ENCODE data around the gene MBP. TPM values are rescaled to one million over a fixed set of nuclear protein-coding genes. Genes with fewer than 3 reads are reported as not detected.
A peak's percentile ranks its signal among the peaks of the same experiment; 100 is the strongest.

MBP gene
- total and polyA plus RNA-seq, 2 donors (not counting 3 experiments of a cell fraction or from before 2014, with no cell fraction given) = 1.7 to 2.3 TPM

DNA sequence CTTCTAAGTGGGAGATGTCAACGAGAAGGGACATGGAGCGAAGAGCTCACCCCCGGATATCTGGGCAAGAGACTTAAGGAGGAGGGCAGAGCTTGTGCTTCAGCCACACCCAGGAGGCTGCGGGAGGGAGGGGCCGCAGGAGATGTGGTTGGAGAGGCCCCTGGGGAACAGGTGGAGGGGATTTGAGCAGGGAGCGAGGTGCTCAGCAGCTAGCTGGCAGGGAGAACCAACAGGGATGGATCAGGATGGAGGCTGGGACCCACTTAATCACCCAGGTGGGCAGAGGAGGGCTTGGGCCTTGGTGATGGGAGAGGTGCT is 78.3 kb downstream of the MBP start:
- Histone ChIP-seq H3K9me3 (replicated peaks; ENCODE audit: control insufficient read depth, insufficient read depth, low read length) (no peaks in the 10 kb centered on the region), H3K9me1 (replicated peaks; ENCODE audit: control insufficient read depth, extremely low read depth, insufficient read depth, low read length) (no peaks in the 10 kb centered on the region), H3K4me1 (ENCODE audit: control insufficient read depth, extremely low read depth, insufficient read depth, low read length) (peaks cover 22% of the 10 kb centered on the region), H3K36me3 (ENCODE audit: control insufficient read depth in 2 of 2, extremely low read depth in 1 of 2, insufficient read depth in 2 of 2, low read length in 2 of 2) (no peaks in the 10 kb centered on the region), H3K9ac (replicated peaks; ENCODE audit: extremely low read depth, insufficient read depth, low read length) (peak overlapping the region; percentile 2), H4K20me1 (replicated peaks; ENCODE audit: control insufficient read depth, extremely low read depth, insufficient read depth, low read length) (no peaks in the 10 kb centered on the region), H3K4me3 (replicated peaks in 1 of 3; ENCODE audit: insufficient read depth in 1 of 3, low read depth in 1 of 3, low read length in 3 of 3) (no peak overlapping the region), H3K79me2 (ENCODE audit: control insufficient read depth, insufficient read depth, low read length) (no peaks in the 10 kb centered on the region), H3K27me3 (ENCODE audit: control insufficient read depth in 2 of 2, insufficient read depth in 2 of 2, low read length in 2 of 2) (no peaks in the 10 kb centered on the region), H2AFZ (ENCODE audit: low read depth, low read length) (peak overlapping the region; percentile 65), H3K27ac (ENCODE audit: insufficient read depth, low read depth, low read length) (peak overlapping the region; percentile 37), H3K4me2 (ENCODE audit: insufficient read depth, low read length) (peak overlapping the region; percentile 63)
- ChIA-PET POLR2A (no interaction called here), CTCF (interaction anchor here (0.6 to 5.1 kb wide), 13 partner anchors 8 to 157 kb away, joined by 3 to 47 read pairs (median 6); no protein-coding TSS in a partner anchor)
- FAIRE-seq (no peak), DNase-seq (ENCODE audit: low read depth, low spot score) (no peak)
- dilution Hi-C loops (cut with MboI; ENCODE audit: extremely low pct_ligation_motif_present, low sequenced_read_pairs) = no loop called here
- intact Hi-C loops (cut with micrococcal nuclease) = loop anchor here (2.0 kb wide), 1 partner anchor 79 kb away; the partner anchor contains the start of gene MBP
- TF ChIP-seq FOS (IDR thresholded peaks at IDR 0.05; ENCODE audit: borderline replicate concordance, insufficient read depth, low read length) (no peak), EZH2 (IDR thresholded peaks at IDR 0.05; ENCODE audit: borderline replicate concordance, low read depth, low read length, severe bottlenecking) (no peak), GATA2 (IDR thresholded peaks at IDR 0.05; ENCODE audit: insufficient read depth, insufficient read length, low read depth, low read length) (no peak), MYC (IDR thresholded peaks at IDR 0.05; ENCODE audit: low read depth, low read length) (no peak), JUN (IDR thresholded peaks at IDR 0.05; ENCODE audit: borderline replicate concordance, insufficient read depth, insufficient read length, low read depth) (no peak), POLR2AphosphoS5 (IDR thresholded peaks at IDR 0.05; ENCODE audit: insufficient read depth, low read depth, low read length) (no peak), POLR2A (IDR thresholded peaks at IDR 0.05; ENCODE audit: low read depth, low read length) (no peak)
- TF ChIP-seq, protein P1, sequence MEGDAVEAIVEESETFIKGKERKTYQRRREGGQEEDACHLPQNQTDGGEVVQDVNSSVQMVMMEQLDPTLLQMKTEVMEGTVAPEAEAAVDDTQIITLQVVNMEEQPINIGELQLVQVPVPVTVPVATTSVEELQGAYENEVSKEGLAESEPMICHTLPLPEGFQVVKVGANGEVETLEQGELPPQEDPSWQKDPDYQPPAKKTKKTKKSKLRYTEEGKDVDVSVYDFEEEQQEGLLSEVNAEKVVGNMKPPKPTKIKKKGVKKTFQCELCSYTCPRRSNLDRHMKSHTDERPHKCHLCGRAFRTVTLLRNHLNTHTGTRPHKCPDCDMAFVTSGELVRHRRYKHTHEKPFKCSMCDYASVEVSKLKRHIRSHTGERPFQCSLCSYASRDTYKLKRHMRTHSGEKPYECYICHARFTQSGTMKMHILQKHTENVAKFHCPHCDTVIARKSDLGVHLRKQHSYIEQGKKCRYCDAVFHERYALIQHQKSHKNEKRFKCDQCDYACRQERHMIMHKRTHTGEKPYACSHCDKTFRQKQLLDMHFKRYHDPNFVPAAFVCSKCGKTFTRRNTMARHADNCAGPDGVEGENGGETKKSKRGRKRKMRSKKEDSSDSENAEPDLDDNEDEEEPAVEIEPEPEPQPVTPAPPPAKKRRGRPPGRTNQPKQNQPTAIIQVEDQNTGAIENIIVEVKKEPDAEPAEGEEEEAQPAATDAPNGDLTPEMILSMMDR (IDR thresholded peaks at IDR 0.05; ENCODE audit: extremely low read depth in 1 of 2, insufficient read depth in 1 of 2, low read depth in 1 of 2, low read length in 2 of 2) = no peak
- TF ChIP-seq, protein P2, sequence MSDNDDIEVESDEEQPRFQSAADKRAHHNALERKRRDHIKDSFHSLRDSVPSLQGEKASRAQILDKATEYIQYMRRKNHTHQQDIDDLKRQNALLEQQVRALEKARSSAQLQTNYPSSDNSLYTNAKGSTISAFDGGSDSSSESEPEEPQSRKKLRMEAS (IDR thresholded peaks at IDR 0.05; ENCODE audit: insufficient read depth, insufficient read length) = no peak
- no TSS peak for BruUV-seq (replicated peaks)

Data from endothelial cell of umbilical vein (primary cell).